GM21723 (cell line): ENCODE data around the gene WASF2.
A peak's percentile ranks its signal among the peaks of the same experiment; 100 is the strongest.

ENCODE experiments used
- ATAC-seq: cut with Tn5 transposase; IDR thresholded peaks from one replicate; pipeline ENCODE4 v1.9.1; 2021; ENCODE audit warnings: mild to moderate bottlenecking, moderate library complexity; ENCODE audit not compliant: unreplicated experiment

Gene WASF2

DNA sequence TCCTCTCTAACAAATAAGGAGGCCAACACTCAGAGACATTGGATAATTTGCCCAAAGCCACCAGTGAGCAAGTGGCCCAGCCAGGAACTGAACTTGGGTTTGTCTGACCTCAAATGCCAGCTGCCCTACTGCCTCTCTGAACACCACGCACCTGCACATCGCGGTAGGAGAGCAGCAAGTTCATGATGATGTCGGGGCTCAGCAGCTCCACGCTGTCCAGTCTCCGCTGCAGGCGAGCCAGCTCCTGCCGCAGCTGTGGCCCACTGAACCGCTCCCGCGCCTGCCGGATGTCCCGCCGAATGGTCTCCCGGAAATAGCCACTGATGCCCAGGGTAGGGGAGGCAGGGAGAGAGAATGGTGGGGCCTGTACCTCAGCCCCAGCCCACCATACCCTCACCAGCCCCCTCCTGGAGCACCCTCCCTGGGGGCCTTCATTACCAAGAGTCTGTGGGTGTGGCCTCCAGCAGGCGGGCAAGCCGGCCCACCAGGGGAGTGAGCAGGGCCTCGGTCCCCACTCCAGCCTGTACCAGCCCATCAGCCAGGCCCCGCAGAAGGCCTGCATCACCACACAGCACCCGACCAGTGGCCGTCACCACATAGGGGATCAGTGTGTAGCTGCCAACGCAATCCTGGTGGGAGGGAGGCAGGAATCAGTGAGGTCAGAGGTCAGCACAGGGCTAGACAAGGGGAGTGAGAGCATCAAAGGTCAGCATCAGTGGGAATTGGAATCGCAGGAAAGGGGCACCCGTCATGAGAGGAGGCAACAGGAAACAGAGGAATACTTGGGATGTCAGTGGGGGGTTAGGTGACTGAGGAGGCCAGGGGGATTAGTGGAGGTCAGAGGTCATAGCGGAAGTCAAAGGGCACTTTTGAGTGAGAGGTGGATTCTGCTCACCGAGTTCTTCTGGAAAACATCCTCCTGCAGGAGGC, 125.9 kb downstream of the WASF2 start:
- ATAC-seq = no peak

DNA sequence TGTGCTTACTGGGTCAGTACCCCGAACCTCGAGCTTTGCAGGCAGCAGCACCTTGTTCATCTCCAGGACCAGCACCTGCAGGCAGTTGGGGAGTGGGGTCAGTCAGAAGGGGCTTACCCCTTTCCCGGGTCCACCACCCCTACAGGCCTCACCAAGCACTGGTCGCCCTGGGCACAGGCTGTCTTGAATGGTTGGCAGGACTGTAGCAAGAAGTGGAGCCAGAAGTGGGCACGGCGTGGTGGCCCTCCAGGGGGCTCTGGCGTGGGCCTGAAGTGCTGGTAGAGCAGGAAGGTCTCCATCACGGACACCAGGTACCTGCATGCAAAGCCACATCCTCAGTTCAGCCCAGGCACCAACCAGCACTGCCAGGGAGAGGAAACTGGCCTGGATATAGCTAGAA, 128.4 kb downstream of the WASF2 start:
- no peak for ATAC-seq

DNA sequence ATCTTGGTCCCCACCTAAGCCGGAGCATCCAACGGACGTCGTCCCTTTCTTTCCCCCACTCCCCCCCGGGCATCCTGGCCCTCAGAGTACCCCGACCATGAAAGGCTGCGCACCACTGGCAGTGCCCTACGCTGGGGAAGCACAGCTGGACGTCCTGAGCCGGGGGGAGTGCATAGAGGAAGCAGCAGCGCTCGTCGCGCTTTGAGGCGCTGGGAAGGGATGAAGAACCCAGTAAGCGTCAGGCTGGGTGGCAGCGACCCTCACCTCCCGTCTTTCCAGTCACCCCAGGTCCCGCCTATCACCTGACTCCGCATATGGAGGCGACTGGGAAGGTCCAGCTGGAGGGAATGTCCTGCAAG, 128.9 kb downstream of the WASF2 start:
- no peak for ATAC-seq

DNA sequence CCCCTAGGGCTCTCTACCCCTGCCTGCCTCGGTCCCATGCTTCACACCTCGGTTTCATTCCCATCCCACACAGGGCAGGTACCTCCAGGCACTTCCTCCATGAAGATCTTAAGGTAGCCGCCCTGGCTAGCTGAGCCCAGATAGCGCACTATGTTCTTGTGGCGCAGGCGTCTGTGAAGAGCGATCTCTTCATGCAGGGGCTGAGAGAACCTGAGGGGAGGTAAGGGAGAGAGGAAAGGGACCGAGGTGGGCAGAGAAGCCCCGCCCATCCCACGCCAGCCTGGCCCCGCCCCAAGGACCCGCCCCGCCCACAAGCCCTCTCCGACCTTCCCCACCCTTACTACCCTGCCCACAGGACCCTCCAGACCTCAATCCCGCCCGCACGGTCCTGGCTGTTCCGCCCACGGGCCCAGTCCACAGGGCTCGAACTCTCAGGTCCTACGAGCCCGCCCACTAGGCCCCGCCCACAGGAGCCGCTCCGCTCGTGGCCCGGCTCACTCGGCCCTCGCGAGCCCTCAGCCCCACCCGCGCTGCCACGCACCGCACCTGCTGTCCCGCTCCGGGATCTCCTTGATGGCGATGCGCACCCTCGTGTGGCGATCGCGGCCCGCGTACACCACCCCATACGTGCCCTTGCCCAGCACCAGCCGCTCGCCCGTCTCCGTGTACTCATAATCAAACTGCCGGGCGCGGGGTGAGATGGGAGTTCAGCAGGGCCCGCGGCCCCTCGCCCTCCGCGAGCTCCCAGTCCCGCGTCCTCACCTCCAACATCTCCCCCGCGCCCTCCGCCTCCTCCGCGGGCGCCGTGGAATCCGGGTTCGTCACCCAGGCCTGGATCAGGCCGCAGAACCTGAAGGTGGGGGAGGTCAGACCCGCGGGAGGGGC, 129.6 kb downstream of the WASF2 start:
- ATAC-seq = no peak

DNA sequence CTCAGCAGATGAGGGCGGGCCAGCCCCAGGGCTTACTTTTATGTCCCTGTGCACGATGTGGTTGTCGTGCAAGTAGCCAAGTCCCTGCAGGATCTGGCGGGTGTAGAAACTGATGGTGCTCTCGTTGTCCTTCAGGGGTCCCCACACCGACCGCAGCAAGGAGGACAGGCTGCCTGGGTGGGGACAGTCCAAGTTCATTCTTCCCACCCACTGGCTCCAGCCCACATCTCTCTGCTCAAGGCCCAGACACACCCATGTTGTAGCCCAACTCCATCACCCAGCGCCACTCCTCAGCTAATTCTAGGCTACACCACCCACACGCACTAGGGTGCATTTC, 130.2 kb downstream of the WASF2 start:
- ATAC-seq = no peak

DNA sequence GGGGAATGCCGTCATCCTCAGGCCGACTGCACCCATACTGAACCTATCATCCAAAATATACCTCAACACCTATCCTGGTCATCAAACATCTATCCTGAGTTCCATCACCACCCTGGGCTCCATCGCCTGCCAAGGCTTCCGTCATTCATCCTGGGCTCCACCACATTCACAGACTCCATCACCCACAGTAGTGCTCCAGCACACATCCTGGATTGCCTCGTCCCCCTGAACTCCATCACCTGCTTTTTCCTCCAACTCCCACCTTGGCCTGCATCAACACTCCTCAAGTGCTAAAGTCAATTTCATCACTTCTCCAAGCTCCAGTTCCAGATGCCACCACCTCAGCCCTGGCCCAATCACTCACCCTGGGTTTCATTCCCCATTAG, 131.0 kb downstream of the WASF2 start:
- ATAC-seq = no peak

DNA sequence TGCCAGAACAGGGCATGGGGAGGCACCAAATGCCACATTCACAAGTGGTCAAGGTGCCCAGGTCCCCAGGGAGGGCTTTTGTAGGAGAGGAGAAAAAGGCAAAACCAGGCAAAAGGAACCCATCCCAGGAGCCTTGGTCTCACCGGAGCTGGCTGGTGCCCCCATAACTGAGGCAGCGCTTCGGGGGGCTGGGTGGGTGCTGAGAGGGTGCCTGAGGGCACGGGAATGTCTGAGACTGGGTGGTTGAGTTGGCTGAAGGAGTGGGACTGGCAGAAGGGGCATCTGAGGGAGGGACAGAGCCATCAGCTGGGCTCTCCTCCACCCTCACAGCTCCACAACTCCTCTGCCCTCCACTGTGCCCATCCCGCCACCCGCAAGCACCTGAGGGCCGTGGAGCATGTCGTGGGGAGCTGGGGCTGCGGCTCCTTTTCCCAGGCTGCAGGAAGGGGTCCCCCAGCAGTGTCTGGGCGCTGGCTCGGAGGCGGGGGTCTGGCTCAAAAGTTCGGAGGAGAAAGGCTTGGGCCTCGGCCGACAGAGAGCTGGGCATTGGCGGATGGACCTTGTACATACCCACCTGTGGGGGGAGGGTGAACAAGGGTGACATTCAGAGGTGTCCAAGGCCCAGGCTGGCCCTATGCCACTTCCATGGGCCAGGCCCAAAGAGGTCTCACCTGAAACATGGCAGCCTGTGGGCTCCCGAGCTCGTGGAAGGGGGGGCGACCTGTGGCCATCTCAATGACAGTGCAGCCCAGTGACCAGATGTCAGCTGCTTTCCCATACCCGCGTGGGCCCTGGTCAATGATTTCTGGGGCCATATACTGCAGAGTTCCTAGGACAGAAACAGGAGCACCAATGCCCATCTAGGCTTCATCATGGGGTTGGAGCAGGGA, 131.7 kb downstream of the WASF2 start:
- no peak for ATAC-seq

DNA sequence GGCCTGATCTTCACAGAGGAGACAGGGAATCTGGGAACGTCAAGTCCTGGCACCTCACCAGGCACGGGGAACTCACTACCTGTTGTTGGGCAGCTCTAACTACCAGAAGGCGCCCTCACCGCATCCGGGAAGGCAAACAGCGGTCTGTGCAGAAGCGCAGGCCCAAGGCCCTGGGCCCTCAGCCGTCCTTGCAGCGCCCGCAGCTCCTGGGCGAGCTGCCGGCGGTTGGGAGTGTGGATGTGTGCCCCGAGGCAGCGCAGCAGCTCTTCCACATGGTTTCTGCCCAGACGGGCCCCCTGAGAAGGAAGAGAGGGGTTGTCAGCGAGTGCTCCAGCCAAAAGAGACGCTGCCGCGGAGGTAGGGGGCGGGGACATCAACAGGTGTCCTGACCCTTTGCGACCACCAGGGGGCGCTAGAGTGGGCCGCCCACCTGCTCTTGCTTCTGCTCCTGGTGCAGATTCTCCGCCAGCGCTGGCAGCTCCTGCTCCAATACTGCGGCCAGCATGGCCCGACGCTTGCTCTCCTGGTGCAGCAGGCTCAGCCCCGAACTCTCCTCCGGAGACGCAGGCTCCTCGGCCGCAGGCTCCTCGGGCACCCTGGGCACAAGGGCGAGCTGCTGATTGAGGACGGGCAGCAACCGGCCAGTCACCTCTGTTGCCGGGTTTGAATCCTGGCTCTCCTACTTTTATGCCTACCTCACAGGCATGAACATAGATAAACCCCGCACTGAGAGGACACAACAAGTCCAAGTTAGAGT, 132.5 kb downstream of the WASF2 start:
- ATAC-seq = peak; percentile 59

DNA sequence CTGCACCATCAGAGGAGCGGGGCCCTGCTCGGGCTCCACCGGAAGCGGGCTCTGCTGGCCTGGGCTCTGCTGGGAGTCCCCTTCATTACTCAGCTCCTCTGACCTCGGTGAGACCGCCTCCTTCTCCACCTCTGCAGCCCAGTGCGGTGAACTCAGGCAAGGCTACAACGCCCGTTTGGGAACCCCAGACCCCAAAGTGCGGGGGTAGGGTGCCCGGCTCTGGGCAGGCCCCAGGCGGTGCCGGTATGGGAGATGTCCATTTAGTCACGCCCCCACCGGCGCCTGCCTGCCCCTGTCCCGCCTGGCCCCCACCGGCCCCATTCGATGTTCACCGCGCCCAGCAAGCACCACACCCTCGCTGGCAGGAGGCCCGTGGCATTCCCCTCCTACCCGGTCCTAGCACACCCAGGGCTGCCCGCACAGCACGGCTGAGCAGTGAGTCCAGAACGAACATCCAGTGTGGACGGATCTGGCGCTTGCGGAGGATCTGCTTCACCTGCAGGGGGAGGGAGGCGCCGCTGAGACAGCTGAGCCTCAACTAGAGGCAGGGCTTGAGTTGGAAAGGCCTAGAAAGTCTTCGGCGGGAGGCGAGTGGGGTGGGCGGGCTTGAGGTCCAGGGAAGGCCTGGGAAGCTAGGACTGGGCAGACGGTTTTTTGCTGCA, 133.2 kb downstream of the WASF2 start:
- ATAC-seq = no peak

DNA sequence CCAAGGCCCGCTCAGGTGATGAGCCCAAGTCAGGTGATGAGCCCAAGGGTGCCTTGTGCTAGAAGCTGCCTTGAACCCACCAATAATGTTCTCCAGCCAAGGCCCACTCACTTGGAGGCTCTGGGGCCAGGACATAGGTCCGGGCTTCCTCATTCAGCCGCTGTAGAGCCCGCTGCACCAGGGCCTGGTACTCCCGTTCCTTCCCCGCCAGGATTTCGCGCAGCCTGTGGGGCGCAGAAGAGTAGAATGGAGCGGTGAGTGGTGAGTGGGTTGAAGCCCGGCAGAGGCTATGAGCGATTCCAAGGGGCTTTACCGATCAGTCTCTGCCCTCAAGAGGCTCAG, 133.7 kb downstream of the WASF2 start:
- no peak for ATAC-seq

DNA sequence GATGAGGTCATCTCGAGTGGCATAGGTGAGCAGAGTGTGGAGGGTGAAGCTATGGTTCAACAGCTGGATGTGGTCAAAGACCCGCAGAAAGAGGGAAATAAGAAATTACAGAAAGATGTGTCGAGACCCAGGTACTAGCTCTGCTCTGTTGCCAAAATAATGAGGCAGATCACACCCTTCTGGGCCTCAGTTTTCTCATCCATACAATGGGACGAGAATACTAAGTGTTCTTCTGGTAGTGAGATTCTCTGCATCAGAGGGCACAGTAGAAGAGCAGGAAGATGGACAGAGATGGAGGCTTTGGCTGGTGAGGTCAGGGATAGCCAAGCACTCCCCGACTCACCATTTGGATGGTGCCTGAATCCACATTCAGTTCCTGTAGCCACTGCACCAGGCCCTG, 134.3 kb downstream of the WASF2 start:
- no peak for ATAC-seq
